Coronary artery (tissue), 2 donors: ENCODE data around the gene KIAA0930.

Source experiments
- DNase-seq: peaks from one replicate; pipeline ENCODE4 v3.0.0-alpha.2; 2017; ENCODE audit warnings: low spot score
- H3K27ac ChIP-seq, 2 donors: fragments of 200-600 bp; sonication (generic); one replicate each; pipeline ENCODE4 v1.5.1; 2016 to 2019
- H3K4me3 ChIP-seq: fragments of 200-600 bp; sonication (generic); 2 replicates; pipeline ENCODE4 v1.5.1; 2016; ENCODE audit warnings: mild to moderate bottlenecking, moderate library complexity
- TF ChIP-seq, protein P1 (sequence below): fragments of 200-600 bp; sonication (generic); IDR thresholded peaks from one replicate; pipeline ENCODE4 v1.5.1; 2019; ENCODE audit warnings: antibody characterized with exemption

KIAA0930 gene

DNA sequence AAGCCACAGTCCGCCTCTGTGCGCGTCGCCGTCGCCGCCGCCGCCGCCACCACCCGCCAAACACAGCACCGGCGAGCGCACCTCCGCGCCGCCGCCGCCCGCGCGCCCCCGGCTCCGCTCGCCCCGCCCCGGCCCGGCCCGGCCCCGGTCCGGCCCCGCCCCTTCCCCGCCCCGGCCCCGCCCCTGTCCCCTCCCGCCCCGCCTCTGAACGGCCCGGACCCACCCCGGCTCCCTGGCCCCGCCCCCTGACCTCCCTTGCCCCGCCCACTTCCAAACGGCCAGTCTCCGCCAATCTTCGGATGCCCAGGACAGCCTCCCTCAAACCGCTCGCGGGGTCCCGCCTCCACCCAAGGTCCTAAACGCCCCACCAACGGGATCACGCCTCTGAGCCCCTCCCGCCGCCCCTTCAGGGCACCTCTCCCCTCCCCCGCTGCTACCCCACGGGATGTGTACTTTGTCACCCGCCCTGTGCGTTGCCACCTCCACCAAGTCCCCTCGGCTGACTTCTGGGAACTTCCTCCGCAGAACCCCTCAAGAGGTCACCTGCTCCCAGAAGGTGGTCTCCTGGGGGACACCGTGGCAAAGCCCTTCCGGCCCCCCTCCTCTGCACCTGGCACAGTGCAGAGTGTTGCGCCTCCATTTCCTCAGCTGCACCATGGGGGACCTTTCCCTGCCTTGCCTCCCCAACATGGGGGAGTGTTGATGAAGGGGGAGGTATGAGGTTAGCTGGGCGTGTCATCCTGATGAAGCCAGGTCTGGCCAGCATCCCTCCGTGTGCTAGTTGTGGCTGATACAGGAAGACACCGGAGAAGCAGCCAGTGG is at the start of gene KIAA0930:
Gene KIAA0930 (minus strand): TSS at position 85 of the 822 bp plus-strand sequence. CDS start 191 bp downstream, outside the sequence.
- Histone ChIP-seq H3K4me3 (peak within 1 kb of the TSS; percentile 75), H3K27ac (peak within 1 kb of the TSS; percentile 41 to 80)
- DNase-seq, result peak; percentile 90
- TF ChIP-seq, protein P1, sequence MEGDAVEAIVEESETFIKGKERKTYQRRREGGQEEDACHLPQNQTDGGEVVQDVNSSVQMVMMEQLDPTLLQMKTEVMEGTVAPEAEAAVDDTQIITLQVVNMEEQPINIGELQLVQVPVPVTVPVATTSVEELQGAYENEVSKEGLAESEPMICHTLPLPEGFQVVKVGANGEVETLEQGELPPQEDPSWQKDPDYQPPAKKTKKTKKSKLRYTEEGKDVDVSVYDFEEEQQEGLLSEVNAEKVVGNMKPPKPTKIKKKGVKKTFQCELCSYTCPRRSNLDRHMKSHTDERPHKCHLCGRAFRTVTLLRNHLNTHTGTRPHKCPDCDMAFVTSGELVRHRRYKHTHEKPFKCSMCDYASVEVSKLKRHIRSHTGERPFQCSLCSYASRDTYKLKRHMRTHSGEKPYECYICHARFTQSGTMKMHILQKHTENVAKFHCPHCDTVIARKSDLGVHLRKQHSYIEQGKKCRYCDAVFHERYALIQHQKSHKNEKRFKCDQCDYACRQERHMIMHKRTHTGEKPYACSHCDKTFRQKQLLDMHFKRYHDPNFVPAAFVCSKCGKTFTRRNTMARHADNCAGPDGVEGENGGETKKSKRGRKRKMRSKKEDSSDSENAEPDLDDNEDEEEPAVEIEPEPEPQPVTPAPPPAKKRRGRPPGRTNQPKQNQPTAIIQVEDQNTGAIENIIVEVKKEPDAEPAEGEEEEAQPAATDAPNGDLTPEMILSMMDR, result no peak

DNA sequence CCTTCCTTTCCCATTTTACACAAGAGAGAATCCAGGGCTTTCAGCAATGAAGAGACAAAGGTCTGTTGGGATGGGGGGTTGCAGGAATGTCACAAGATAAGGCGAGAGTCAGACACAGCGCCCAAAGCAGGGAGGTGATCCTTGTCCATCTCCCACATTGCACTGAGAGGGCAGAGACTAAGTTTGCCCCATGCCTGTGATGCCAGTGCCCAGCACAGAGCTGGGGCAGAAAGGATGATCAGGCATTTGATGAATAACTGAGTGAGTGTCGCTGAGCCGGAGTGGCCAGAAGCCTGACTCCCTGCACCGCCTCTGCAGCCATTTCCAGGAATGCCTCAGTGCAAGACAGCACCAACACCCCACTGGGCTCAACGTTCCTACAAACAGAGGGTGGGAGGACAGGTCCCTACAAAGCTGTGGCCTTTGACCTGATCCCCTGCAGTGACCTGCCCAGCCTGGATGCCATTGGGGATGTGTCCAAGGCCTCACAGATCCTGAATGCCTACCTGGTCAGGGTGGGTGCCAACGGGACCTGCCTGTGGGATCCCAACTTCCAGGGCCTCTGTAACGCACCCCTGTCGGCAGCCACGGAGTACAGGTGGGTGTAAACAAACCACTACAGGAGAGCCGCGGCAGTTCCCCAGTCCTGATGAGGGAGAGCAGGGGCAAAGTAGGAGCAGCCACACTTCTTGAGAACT is 46.3 kb upstream of the KIAA0930 start:
- Histone ChIP-seq H3K27ac (no peak overlapping the region), H3K4me3 (no peak overlapping the region)
- TF ChIP-seq, protein P1, result no peak
- DNase-seq, result no peak

DNA sequence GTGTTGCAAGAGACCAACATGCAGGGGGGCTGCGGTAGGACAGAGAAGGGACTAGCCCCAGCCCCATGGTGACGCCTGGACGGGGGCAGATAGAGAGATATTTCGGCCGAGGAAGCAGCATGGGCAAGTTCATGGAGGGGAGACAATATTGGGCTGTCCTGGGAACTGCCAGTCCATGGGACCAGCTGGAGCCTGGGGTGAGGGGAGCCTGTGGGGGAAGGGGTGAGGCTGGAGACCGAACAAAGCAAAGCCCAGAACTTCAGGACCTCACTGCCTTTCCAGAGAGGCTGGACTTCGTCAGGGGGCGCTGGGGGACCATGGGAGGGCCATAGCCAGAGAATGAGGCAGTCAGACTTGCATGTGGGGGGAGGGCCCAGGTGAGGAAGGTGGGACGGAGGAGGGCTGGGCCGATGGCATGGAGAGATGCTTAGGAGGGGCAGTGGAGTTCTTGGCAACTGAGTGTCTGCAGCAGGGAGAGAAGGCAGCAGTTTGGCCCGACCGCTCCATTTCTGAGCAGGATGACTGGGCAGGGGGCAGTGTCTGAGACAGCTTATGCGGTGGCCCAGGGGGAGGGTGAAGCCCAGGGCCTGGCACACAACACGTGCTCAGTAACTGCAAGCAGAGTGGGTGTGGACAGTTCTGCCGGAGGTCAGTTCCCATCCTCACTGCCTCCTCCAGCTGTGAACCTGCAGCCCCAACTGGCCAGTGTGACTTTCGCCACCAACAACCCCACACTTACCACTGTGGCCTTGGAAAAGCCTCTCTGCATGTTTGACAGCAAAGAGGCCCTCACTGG is 44.8 kb upstream of the KIAA0930 start:
- peak overlapping the region; percentile 65 for H3K4me3 ChIP-seq
- DNase-seq, result no peak
- TF ChIP-seq, protein P1, result no peak
- H3K27ac ChIP-seq, result no peak overlapping the region

DNA sequence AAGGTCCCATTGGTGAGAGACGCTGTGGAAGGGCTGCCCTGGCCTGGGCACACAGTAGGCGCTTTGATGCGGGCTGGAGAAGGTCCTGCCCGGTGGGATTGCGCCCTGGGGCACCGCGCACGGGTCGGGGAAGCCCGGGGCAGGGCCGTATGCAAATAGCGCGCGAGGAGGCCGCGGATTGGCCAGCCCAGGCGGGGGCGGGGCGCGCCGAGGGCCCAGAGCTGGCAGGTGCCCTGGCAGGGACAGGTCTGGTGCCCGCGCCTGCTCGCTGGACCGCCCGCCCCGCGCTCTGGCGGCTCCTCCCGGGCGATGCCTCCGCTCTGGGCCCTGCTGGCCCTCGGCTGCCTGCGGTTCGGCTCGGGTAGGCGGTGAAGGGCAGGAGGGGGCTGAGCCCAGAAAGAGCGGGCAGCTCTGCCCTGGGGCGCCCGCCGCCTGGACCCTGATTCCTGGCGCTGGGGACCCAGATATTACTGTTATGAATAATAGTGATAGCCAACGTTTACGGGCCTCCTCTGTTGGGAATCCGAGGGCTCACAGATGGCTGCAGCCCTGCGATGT is 44.1 kb upstream of the KIAA0930 start, which contains the start of gene UPK3A:
Gene UPK3A (plus strand): TSS at position 245 of the 558 bp plus-strand sequence. CDS start 65 bp downstream, at position 310.
- DNase-seq, result no peak
- Histone ChIP-seq H3K27ac (no peak within 1 kb of the TSS), H3K4me3 (peak within 1 kb of the TSS; percentile 65)
- TF ChIP-seq, protein P1, result no peak

DNA sequence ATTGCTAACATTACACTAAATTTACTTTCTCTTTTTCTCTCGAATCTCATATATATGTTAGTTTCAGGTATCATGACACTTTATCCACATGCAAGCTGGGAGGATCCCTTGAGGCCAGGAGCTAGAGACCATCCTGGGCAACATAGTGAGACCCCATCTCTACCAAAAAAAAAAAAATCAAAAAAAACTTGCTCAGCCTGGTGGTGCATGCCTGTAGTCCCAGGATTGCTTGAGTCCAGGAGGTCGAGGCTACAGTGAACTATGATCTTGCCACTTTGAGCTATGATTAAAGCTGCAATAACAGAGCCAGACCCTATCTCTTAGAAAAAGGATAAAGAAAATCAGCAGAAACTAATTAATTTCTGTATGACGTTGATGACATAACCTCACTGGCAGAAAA is 40.3 kb upstream of the KIAA0930 start:
- Histone ChIP-seq H3K4me3 (no peak overlapping the region), H3K27ac (no peak overlapping the region)
- TF ChIP-seq, protein P1, result no peak
- DNase-seq, result no peak

DNA sequence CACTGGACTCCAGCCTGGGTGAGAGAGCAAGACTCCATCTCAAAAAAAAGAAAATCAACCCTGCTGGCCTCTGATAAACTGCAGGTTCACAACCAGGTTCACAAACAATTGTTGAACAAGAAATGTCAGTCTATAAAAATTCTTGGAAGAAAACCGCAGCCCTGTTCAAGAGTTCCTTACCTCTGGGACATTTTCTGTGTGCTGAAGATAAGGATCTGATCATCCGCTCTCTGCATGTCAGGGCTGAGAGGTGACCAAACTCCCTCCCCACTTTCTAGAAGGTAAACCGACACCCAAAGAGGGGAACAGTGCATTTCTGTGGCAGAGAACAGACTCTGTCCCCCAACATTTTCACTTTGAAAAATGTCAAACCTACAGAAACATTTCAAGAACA is 39.9 kb upstream of the KIAA0930 start:
- Histone ChIP-seq H3K4me3 (no peak overlapping the region), H3K27ac (peak overlapping the region; percentile 34 to 56)
- DNase-seq, result no peak
- TF ChIP-seq, protein P1, result no peak
